H1 (cell line): ENCODE data around the gene SLC9A7. TPM values are rescaled to one million over a fixed set of nuclear protein-coding genes. Genes with fewer than 3 reads are reported as not detected.
A peak's percentile ranks its signal among the peaks of the same experiment; 100 is the strongest.

Source experiments
- CTCF ChIA-PET: fragments of 300-600 bp; sonication (Branson Sonifier 250); formaldehyde crosslinking; loops from one replicate; lab custom pipeline; 2021; ENCODE audit not compliant: partially characterized antibody; lab: Charles Lee
- POLR2A ChIA-PET: fragments of 300-600 bp; sonication (Branson Sonifier 250); formaldehyde crosslinking; loops from one replicate; lab custom pipeline; 2021; ENCODE audit warnings: inconsistent platforms; ENCODE audit not compliant: partially characterized antibody; lab: Charles Lee
- DNase-seq, 2 experiments: peaks; one replicate each; pipeline versions ENCODE4 v3.0.0 to v3.0.0-alpha.2; 2010 to 2022; ENCODE audit warnings: low spot score in 2 of 2, low read depth in 1 of 2, mixed read lengths in 1 of 2
- FAIRE-seq: peaks from 2 replicates; lab custom pipeline; 2011; peaks lifted over from hg19 to GRCh38; lab: Jason Lieb, UNC
- H2AFZ ChIP-seq: 2 replicates; pipeline ENCODE4 v1.8.1; 2012; ENCODE audit warnings: low read length, inconsistent platforms
- H2AK5ac ChIP-seq: 2 replicates; pipeline ENCODE4 v1.6.1; 2013; ENCODE audit warnings: low read depth, low read length
- H2BK120ac ChIP-seq: replicated peaks from 2 replicates; pipeline ENCODE3; 2013; ENCODE audit warnings: low read depth, low read length, inconsistent platforms
- H2BK12ac ChIP-seq: 2 replicates; pipeline ENCODE4 v1.6.1; 2013; ENCODE audit warnings: low read depth, low read length
- H2BK15ac ChIP-seq: 2 replicates; pipeline ENCODE4 v1.6.1; 2013; ENCODE audit warnings: low read length
- H2BK20ac ChIP-seq: 2 replicates; pipeline ENCODE4 v1.6.1; 2013; ENCODE audit warnings: low read length
- H2BK5ac ChIP-seq: 2 replicates; pipeline ENCODE4 v1.6.1; 2013; ENCODE audit warnings: low read depth, low read length
- H3K14ac ChIP-seq: 2 replicates; pipeline ENCODE4 v1.6.1; 2013; ENCODE audit warnings: inconsistent platforms; ENCODE audit not compliant: insufficient read length
- H3K18ac ChIP-seq: 2 replicates; pipeline ENCODE4 v1.6.1; 2013; ENCODE audit warnings: low read length; ENCODE audit errors: extremely low read depth
- H3K23ac ChIP-seq: 2 replicates; pipeline ENCODE4 v1.6.1; 2013; ENCODE audit warnings: inconsistent platforms; ENCODE audit not compliant: insufficient read length
- H3K23me2 ChIP-seq: 2 replicates; pipeline ENCODE4 v1.6.1; 2013; ENCODE audit warnings: low read depth, low read length
- H3K27ac ChIP-seq: 2 replicates; pipeline ENCODE4 v1.6.1; 2011; ENCODE audit warnings: low read depth, low read length, inconsistent platforms
- H3K27me3 ChIP-seq, 4 experiments: replicated peaks in 1 of 4; 1 replicate in 1 of 4; 2 replicates in 3 of 4; pipeline versions ENCODE4 v1.6.1 to v1.8.1; 2011 to 2013; ENCODE audit warnings: low read length in 3 of 4, mild to moderate bottlenecking in 3 of 4, inconsistent platforms in 2 of 4, mixed read lengths in 2 of 4, moderate library complexity in 1 of 4; ENCODE audit not compliant: control insufficient read depth in 3 of 4, insufficient read depth in 3 of 4; ENCODE audit errors: extremely low read depth in 1 of 4
- H3K36me3 ChIP-seq, 4 experiments: 2 replicates each; pipeline versions ENCODE4 v1.6.1 to v1.8.1; 2011 to 2013; ENCODE audit warnings: mild to moderate bottlenecking in 4 of 4, low read length in 3 of 4, moderate library complexity in 2 of 4, control low read depth in 1 of 4, inconsistent platforms in 1 of 4; ENCODE audit not compliant: insufficient read depth in 4 of 4, control insufficient read depth in 2 of 4
- H3K4ac ChIP-seq: replicated peaks from 2 replicates; pipeline ENCODE3; 2013; ENCODE audit warnings: low read length, low read depth, mixed read lengths, inconsistent platforms; ENCODE audit not compliant: insufficient read length
- H3K4me1 ChIP-seq, 4 experiments: replicated peaks in 1 of 4; 1 replicate in 1 of 4; 2 replicates in 3 of 4; pipeline versions ENCODE4 v1.6.1 to v1.8.1; 2011 to 2013; ENCODE audit warnings: low read length in 3 of 4, inconsistent platforms in 2 of 4, mixed read lengths in 1 of 4; ENCODE audit not compliant: insufficient read depth in 4 of 4, control insufficient read depth in 3 of 4
- H3K4me2 ChIP-seq, 2 experiments: 2 replicates each; pipeline versions ENCODE4 v1.6.1 to v1.8.1; 2011 to 2013; ENCODE audit warnings: low read depth in 2 of 2, low read length in 2 of 2, control low read depth in 1 of 2, inconsistent platforms in 1 of 2, mild to moderate bottlenecking in 1 of 2; ENCODE audit not compliant: insufficient read depth in 1 of 2
- H3K4me3 ChIP-seq, 4 experiments: fragments of 200-600, 300-600 bp in 1 of 4; sonication (generic), shearing (Covaris generic), sonication (Bioruptor Twin) in 1 of 4; 2 replicates each; pipeline versions ENCODE4 v1.5.1 to v1.8.1; 2011 to 2016; ENCODE audit warnings: low read length in 4 of 4, low read depth in 3 of 4, control low read depth in 2 of 4, inconsistent platforms in 2 of 4, mild to moderate bottlenecking in 2 of 4, mixed read lengths in 1 of 4, moderate library complexity in 1 of 4; ENCODE audit not compliant: insufficient read depth in 2 of 4; ENCODE audit errors: extremely low read depth in 1 of 4
- H3K56ac ChIP-seq: replicated peaks from 2 replicates; pipeline ENCODE3; 2013; ENCODE audit warnings: low read depth, mild to moderate bottlenecking, mixed read lengths, low read length, inconsistent platforms; ENCODE audit not compliant: insufficient read length
- H3K79me1 ChIP-seq: 2 replicates; pipeline ENCODE4 v1.6.1; 2013; ENCODE audit warnings: low read depth, low read length, control low read depth
- H3K79me2 ChIP-seq, 2 experiments: 2 replicates each; pipeline versions ENCODE4 v1.6.1 to v1.8.1; 2012 to 2013; ENCODE audit warnings: low read length in 2 of 2, mild to moderate bottlenecking in 2 of 2, inconsistent platforms in 1 of 2; ENCODE audit not compliant: insufficient read depth in 2 of 2, control insufficient read depth in 1 of 2
- H3K9ac ChIP-seq, 4 experiments: replicated peaks in 1 of 4; 1 replicate in 1 of 4; 2 replicates in 3 of 4; pipeline versions ENCODE4 v1.6.1 to v1.8.1; 2011 to 2013; ENCODE audit warnings: low read depth in 3 of 4, low read length in 3 of 4, control low read depth in 2 of 4, mild to moderate bottlenecking in 2 of 4, moderate library complexity in 2 of 4, inconsistent platforms in 1 of 4; ENCODE audit errors: extremely low read depth in 1 of 4
- H3K9me3 ChIP-seq, 2 experiments: 2 replicates each; pipeline versions ENCODE4 v1.6.1 to v1.8.1; 2012 to 2013; ENCODE audit warnings: mild to moderate bottlenecking in 2 of 2, moderate library complexity in 2 of 2, control low read depth in 1 of 2, inconsistent platforms in 1 of 2, low read depth in 1 of 2, low read length in 1 of 2, mixed read lengths in 1 of 2; ENCODE audit not compliant: insufficient read depth in 2 of 2
- H4K20me1 ChIP-seq, 2 experiments: replicated peaks in 1 of 2; 2 replicates each; pipeline versions ENCODE3 to v1.8.1; 2011 to 2013; ENCODE audit warnings: inconsistent platforms in 2 of 2, low read length in 2 of 2, mild to moderate bottlenecking in 1 of 2; ENCODE audit not compliant: insufficient read depth in 2 of 2, control insufficient read depth in 1 of 2
- H4K5ac ChIP-seq: 2 replicates; pipeline ENCODE4 v1.6.1; 2013; ENCODE audit warnings: low read length, low read depth, mixed read lengths, inconsistent platforms; ENCODE audit not compliant: insufficient read length
- H4K8ac ChIP-seq: 2 replicates; pipeline ENCODE4 v1.8.0; 2013; ENCODE audit warnings: mild to moderate bottlenecking, moderate library complexity, low read length, inconsistent platforms; ENCODE audit not compliant: insufficient read depth; ENCODE audit errors: extremely low read depth
- H4K91ac ChIP-seq: replicated peaks from 2 replicates; pipeline ENCODE3; 2013; ENCODE audit warnings: low read length, mixed read lengths, inconsistent platforms; ENCODE audit not compliant: insufficient read length
- CHD2 ChIP-seq: IDR thresholded peaks from 2 replicates; pipeline ENCODE4 v1.6.1; 2012; ENCODE audit warnings: low read length, improper control_type of control experiment
- CREB1 ChIP-seq: IDR thresholded peaks from 2 replicates; pipeline ENCODE4 v1.6.1; 2012; ENCODE audit warnings: inconsistent platforms
- FOSL1 ChIP-seq: IDR thresholded peaks from 2 replicates; pipeline ENCODE4 v1.6.1; 2011; ENCODE audit warnings: mild to moderate bottlenecking, low read depth, low read length, moderate library complexity; ENCODE audit not compliant: insufficient read depth
- JUND ChIP-seq: IDR thresholded peaks from 2 replicates; pipeline ENCODE4 v1.6.1; 2011; ENCODE audit warnings: mild to moderate bottlenecking, improper control_type of control experiment, low read length
- NANOG ChIP-seq: IDR thresholded peaks from 2 replicates; pipeline ENCODE4 v1.6.1; 2011; ENCODE audit warnings: low read length, low read depth, mild to moderate bottlenecking, inconsistent platforms; ENCODE audit not compliant: insufficient read depth, poor library complexity, severe bottlenecking
- PHF8 ChIP-seq: fragments of 200-600 bp; sonication (generic); conservative IDR thresholded peaks from 2 replicates; pipeline ENCODE4 v1.7.1; 2012; ENCODE audit warnings: low read depth, mild to moderate bottlenecking, inconsistent platforms, low read length, moderate library complexity
- SIN3A ChIP-seq, 2 experiments: IDR thresholded peaks in 1 of 2; conservative IDR thresholded peaks in 1 of 2; 2 replicates each; pipeline ENCODE4 v1.6.1; 2011 to 2012; ENCODE audit warnings: low read length in 2 of 2, improper control_type of control experiment in 1 of 2, low read depth in 1 of 2, mild to moderate bottlenecking in 1 of 2
- SP1 ChIP-seq: IDR thresholded peaks from 2 replicates; pipeline ENCODE4 v1.6.1; 2011; ENCODE audit warnings: low read depth, low read length
- SP4 ChIP-seq: IDR thresholded peaks from 2 replicates; pipeline ENCODE4 v1.6.1; 2012; ENCODE audit warnings: low read length, inconsistent platforms
- ZNF274 ChIP-seq: IDR thresholded peaks from 2 replicates; pipeline ENCODE4 v1.7.0; 2012; ENCODE audit warnings: low read length, borderline replicate concordance; ENCODE audit errors: extremely low read depth
- WGBS, 2 experiments: shearing (Covaris generic) in 1 of 2; methylation state at CpG; one replicate each; pipeline versions ENCODE4 v1.1.6 to v1.1.7; 2013 to 2015; ENCODE audit warnings: low lambda C conversion rate in 2 of 2, mixed read lengths in 2 of 2, inconsistent platforms in 1 of 2, low coverage in 1 of 2, missing lambda C conversion rate in 1 of 2; ENCODE audit not compliant: insufficient replicate concordance in 2 of 2, insufficient coverage in 1 of 2, insufficient read length in 1 of 2; ENCODE audit errors: extremely low coverage in 1 of 2, missing lambda C conversion rate in 1 of 2; 5-methylcytosine and 5-hydroxymethylcytosine counted together
- polyA plus RNA-seq, 7 experiments: library from polyadenylated mRNA; depleted of rRNA in 3 of 7; stranded (reverse) in 5 of 7; unstranded in 2 of 7; fragments of >200 nt in 5 of 7; fragments of 200-250 nt in 2 of 7; gene quantifications; 1 replicate in 5 of 7; 2 replicates in 1 of 7; 4 replicates in 1 of 7; pipeline versions ENCODE4 v1.2.1 to v1.2.3, GENCODE V29; 2011 to 2013; ENCODE audit warnings: missing spikeins in 2 of 7, mixed read lengths in 2 of 7
- total RNA-seq: library from RNA; stranded (reverse); fragmentation: NEBNext Ultra II Directional; extraction: Animal tissue kit (Norgen Biotek cat#: 25700); gene quantifications from 2 replicates; pipeline ENCODE4 v1.2.1, GENCODE V29; 2021

Gene SLC9A7
- total and polyA plus RNA-seq, 2 of the 8 experiments (the other 6 are each of a cell fraction or from before 2014, with no cell fraction given) = 6.7 to 17.2 TPM

GRCh38 chrX:46649421-46650260 is 109.3 kb downstream of the SLC9A7 start:
- Histone ChIP-seq H3K23me2 (no peaks in the 10 kb centered on the region), H3K23ac (no peak overlapping the region), H2BK12ac (no peak overlapping the region; the same call in 1 of the 2 replicates), H3K56ac (peak overlapping the region; percentile 53), H4K91ac (peak overlapping the region; percentile 74), H3K36me3 (peaks cover 0 to 6% (median 0%) of the 10 kb centered on the region in 4 experiments; a peak in 2 of 8 replicates), H2AK5ac (no peak overlapping the region), H2BK120ac (peak overlapping the region; percentile 75), H3K79me2 (no peaks in the 10 kb centered on the region), H3K9me3 (peaks cover 3 to 4% of the 10 kb centered on the region in 2 experiments; a peak in 1 of 4 replicates), H3K14ac (no peak overlapping the region), H4K5ac (peak overlapping the region; percentile 86), H3K79me1 (no peaks in the 10 kb centered on the region), H2BK15ac (no peak overlapping the region), H3K9ac (no peak overlapping the region; a peak in 2 of 7 replicates), H3K4ac (no peak overlapping the region), H4K8ac (no peak overlapping the region), H3K4me1 (peaks cover 0 to 20% (median 16%) of the 10 kb centered on the region in 4 experiments; a peak in 5 of 7 replicates), H2BK5ac (peak overlapping the region; percentile 85), H2BK20ac (no peak overlapping the region), H3K4me2 (peak overlapping the region; percentile 26 to 31; a peak in 2 of 4 replicates), H3K18ac (no peak overlapping the region; the same call in 1 of the 2 replicates), H3K4me3 (peak overlapping the region in 1 of 4 experiments; percentile 31; a peak in 1 of 8 replicates), H4K20me1 (no peaks in the 10 kb centered on the region), H2AFZ (no peak overlapping the region), H3K27ac (peak overlapping the region; percentile 72; the same call in 1 of the 2 replicates), H3K27me3 (no peaks in the 10 kb centered on the region)
- 22% methylated on average over 6 of the region's 7 CpGs; no CpG with 5 or more reads in 1 of the 2 experiments for WGBS, 2 experiments
- POLR2A ChIA-PET = interaction anchor here (1.1 kb wide), 1 partner anchor 28 kb away, joined by 3 read pairs; no protein-coding TSS in a partner anchor
- CTCF ChIA-PET = interaction anchor here (0.8 to 1.2 kb wide), 2 partner anchors 20 to 34 kb away, joined by 3 to 6 read pairs; no protein-coding TSS in a partner anchor
- DNase-seq = peak in 1 of 2 experiments; percentile 13
- peak; percentile 94 for FAIRE-seq
- TF ChIP-seq NANOG = peak; percentile 8
- no peak for TF ChIP-seq CHD2
- TF ChIP-seq FOSL1 = no peak
- no peak for TF ChIP-seq SP4
- no peak for TF ChIP-seq CREB1
- no peak for TF ChIP-seq PHF8
- TF ChIP-seq SIN3A (conservative IDR thresholded peaks at IDR 0.05 in 1 of 2, IDR thresholded peaks at IDR 0.05 in 1 of 2; ENCODE audit: low read depth in 1 of 2, low read length in 2 of 2) = peak in 1 of 2 experiments; percentile 74; a peak in 1 of 4 replicates
- TF ChIP-seq JUND = no peak
- 0 out of 2 replicates have a peak, but pooled peaks have one; percentile 41 for TF ChIP-seq SP1
- no peak for TF ChIP-seq ZNF274
